PC-9 (cell line): ENCODE measurements around the gene DEFB132. TPM values are rescaled to one million over a fixed set of nuclear protein-coding genes. Genes with fewer than 3 reads are reported as not detected.

Experiments
- BruUV-seq: library from RNA; stranded (reverse); fragments of 400-500 nt; replicated peaks from 2 replicates; lab custom pipeline; 2021; lab: Mats Ljungman, UMichigan
- CTCF ChIA-PET: fragments of 300-600 bp; sonication (Branson Sonifier 250); formaldehyde crosslinking; loops from one replicate; lab custom pipeline; 2022; ENCODE audit warnings: antibody characterized with exemption; lab: Charles Lee
- POLR2A ChIA-PET: fragments of 300-600 bp; sonication (Branson Sonifier 250); formaldehyde crosslinking; loops from one replicate; lab custom pipeline; 2022; ENCODE audit warnings: antibody characterized with exemption; ENCODE audit not compliant: unreplicated experiment; lab: Charles Lee
- DNase-seq, 2 experiments: peaks; one replicate each; pipeline versions ENCODE4 v3.0.0 to v3.0.0-alpha.2; 2015 to 2022; ENCODE audit warnings: mixed read lengths in 1 of 2
- H2AFZ ChIP-seq: fragments of 200-600 bp; sonication (generic); 2 replicates; pipeline ENCODE4 v1.8.1; 2017; ENCODE audit warnings: antibody characterized with exemption
- H3F3A ChIP-seq: fragments of 200-600 bp; sonication (generic); 2 replicates; pipeline ENCODE4 v1.8.1; 2017; ENCODE audit warnings: antibody characterized with exemption, mild to moderate bottlenecking, low read depth; ENCODE audit not compliant: insufficient read depth
- H3K27ac ChIP-seq: fragments of 200-600 bp; sonication (generic); 2 replicates; pipeline ENCODE4 v1.6.1; 2016; ENCODE audit warnings: mixed run types
- H3K27me3 ChIP-seq: fragments of 200-600 bp; sonication (generic); 2 replicates; pipeline ENCODE4 v1.6.1; 2016; ENCODE audit warnings: low read depth, mixed run types; ENCODE audit not compliant: insufficient read depth
- H3K36me3 ChIP-seq: fragments of 200-600 bp; sonication (generic); 2 replicates; pipeline ENCODE4 v1.6.1; 2016; ENCODE audit warnings: low read depth, mixed run types
- H3K4me1 ChIP-seq: fragments of 200-600 bp; sonication (generic); replicated peaks from 2 replicates; pipeline ENCODE4 v1.6.1; 2016; ENCODE audit warnings: mixed run types; ENCODE audit not compliant: insufficient read depth
- H3K4me2 ChIP-seq: fragments of 200-600 bp; sonication (generic); 2 replicates; pipeline ENCODE4 v1.6.1; 2017; ENCODE audit warnings: mixed run types
- H3K4me3 ChIP-seq: fragments of 200-600 bp; sonication (generic); 2 replicates; pipeline ENCODE4 v1.6.1; 2016; ENCODE audit warnings: mixed run types
- H3K79me2 ChIP-seq: fragments of 200-600 bp; sonication (generic); 2 replicates; pipeline ENCODE4 v1.6.1; 2017; ENCODE audit warnings: low read depth, mixed run types
- H3K9me2 ChIP-seq: fragments of 200-600 bp; sonication (generic); 2 replicates; pipeline ENCODE4 v1.8.1; 2017; ENCODE audit warnings: mild to moderate bottlenecking; ENCODE audit not compliant: insufficient read depth
- H3K9me3 ChIP-seq: fragments of 200-600 bp; sonication (generic); 2 replicates; pipeline ENCODE4 v1.8.1; 2016; ENCODE audit warnings: low read depth; ENCODE audit not compliant: insufficient read depth
- H4K20me1 ChIP-seq: fragments of 200-600 bp; sonication (generic); 2 replicates; pipeline ENCODE4 v1.8.1; 2017; ENCODE audit not compliant: insufficient read depth
- CTCF ChIP-seq: fragments of 200-600 bp; sonication (generic); conservative IDR thresholded peaks from 2 replicates; pipeline ENCODE4 v1.6.1; 2017; ENCODE audit warnings: mixed run types, antibody characterized with exemption, mild to moderate bottlenecking, moderate library complexity
- EZH2 ChIP-seq: fragments of 200-600 bp; sonication (generic); IDR thresholded peaks from 2 replicates; pipeline ENCODE4 v1.8.0; 2017; ENCODE audit warnings: antibody characterized with exemption, low read depth
- intact Hi-C: fragments of 100-400 bp; cut with micrococcal nuclease; formaldehyde crosslinking; loops from one replicate; pipeline ENCODE4 v1.10.0; 2022; ENCODE audit not compliant: unreplicated experiment
- total RNA-seq: library from RNA; stranded (reverse); gene quantifications from 2 replicates; pipeline ENCODE4 v1.2.3, GENCODE V29; 2021

The DEFB132 gene
- total RNA-seq, 1 experiment from 2014 or later: not detected

GRCh38 chr20:266596-267562, 9.4 kb downstream of the DEFB132 start:
- CTCF ChIA-PET: interaction anchor here (1.0 to 1.1 kb wide), 2 partner anchors 62 to 64 kb away, joined by 3 read pairs; no protein-coding TSS in a partner anchor
- no TSS peak for BruUV-seq
- Histone ChIP-seq H3K27ac (no peak overlapping the region), H4K20me1 (no peaks in the 10 kb centered on the region; the same call in 1 of the 2 replicates), H3K4me1 (no peaks in the 10 kb centered on the region; the same call in 1 of the 2 replicates), H3K79me2 (no peaks in the 10 kb centered on the region), H3K27me3 (peaks cover 30% of the 10 kb centered on the region), H3K9me3 (no peaks in the 10 kb centered on the region), H3K9me2 (no peaks in the 10 kb centered on the region), H2AFZ (peak overlapping the region; percentile 68), H3K4me3 (peak overlapping the region; percentile 30; the same call in 1 of the 2 replicates), H3F3A (no peaks in the 10 kb centered on the region), H3K36me3 (no peaks in the 10 kb centered on the region), H3K4me2 (peak overlapping the region; percentile 73)
- POLR2A ChIA-PET: no interaction called here
- DNase-seq: peak; percentile 52 to 86
- TF ChIP-seq EZH2: no peak
- peak; percentile 95 for TF ChIP-seq CTCF
- intact Hi-C loops: no loop called here

GRCh38 chr20:270517-270916, 13.0 kb downstream of the DEFB132 start:
- TF ChIP-seq CTCF: no peak
- TF ChIP-seq EZH2: no peak
- Histone ChIP-seq H3K4me3 (no peak overlapping the region), H2AFZ (no peak overlapping the region), H3K27ac (no peak overlapping the region), H3K79me2 (no peaks in the 10 kb centered on the region), H3K9me2 (no peaks in the 10 kb centered on the region), H3K4me2 (no peak overlapping the region), H3K36me3 (no peaks in the 10 kb centered on the region), H3K4me1 (no peaks in the 10 kb centered on the region; the same call in 1 of the 2 replicates), H3K9me3 (no peaks in the 10 kb centered on the region), H3K27me3 (peaks cover 6% of the 10 kb centered on the region; the same call in 1 of the 2 replicates), H3F3A (no peaks in the 10 kb centered on the region), H4K20me1 (no peaks in the 10 kb centered on the region; the same call in 1 of the 2 replicates)
- ChIA-PET POLR2A (interaction anchor here (0.6 kb wide), 1 partner anchor 47 kb away, joined by 3 read pairs; no protein-coding TSS in a partner anchor), CTCF (interaction anchor here (0.6 kb wide), 1 partner anchor 297 kb away, joined by 5 read pairs; no protein-coding TSS in a partner anchor)
- no TSS peak for BruUV-seq
- intact Hi-C loops: no loop called here
- no peak for DNase-seq

GRCh38 chr20:271069-271468, 13.5 kb downstream of the DEFB132 start:
- no peaks in the 10 kb centered on the region for H3K79me2 ChIP-seq
- TF ChIP-seq CTCF: no peak
- no peak for TF ChIP-seq EZH2
- H3K4me2 ChIP-seq: no peak overlapping the region
- H3K27ac ChIP-seq: no peak overlapping the region
- no peaks in the 10 kb centered on the region; the same call in 1 of the 2 replicates for H4K20me1 ChIP-seq
- CTCF ChIA-PET: no interaction called here
- BruUV-seq: no TSS peak
- POLR2A ChIA-PET: no interaction called here
- no peak overlapping the region for H3K4me3 ChIP-seq
- no peaks in the 10 kb centered on the region for H3K9me2 ChIP-seq
- H3K27me3 ChIP-seq: peaks cover 6% of the 10 kb centered on the region; the same call in 1 of the 2 replicates
- H2AFZ ChIP-seq: no peak overlapping the region
- H3K9me3 ChIP-seq: no peaks in the 10 kb centered on the region
- no peak for DNase-seq
- no peaks in the 10 kb centered on the region for H3F3A ChIP-seq
- H3K36me3 ChIP-seq: no peaks in the 10 kb centered on the region
- H3K4me1 ChIP-seq: no peaks in the 10 kb centered on the region; the same call in 1 of the 2 replicates
- intact Hi-C loops: no loop called here
